Left ventricle myocardium inferior (tissue), 1 donor: Measurements from ENCODE around the gene PTPRC. TPM values are rescaled to one million over a fixed set of nuclear protein-coding genes. Genes with fewer than 3 reads are reported as not detected.

Source experiments
- DNase-seq: peaks from one replicate; pipeline ENCODE4 v3.0.0-alpha.2; 2020
- H3K27ac ChIP-seq: fragments of 200-600 bp; replicated peaks from 2 replicates; pipeline ENCODE4 v1.8.0; 2021
- H3K27me3 ChIP-seq: fragments of 200-600 bp; 2 replicates; pipeline ENCODE4 v1.8.0; 2021; ENCODE audit warnings: low read depth
- H3K36me3 ChIP-seq: fragments of 200-600 bp; 2 replicates; pipeline ENCODE4 v1.8.0; 2021
- H3K4me1 ChIP-seq: fragments of 200-600 bp; 2 replicates; pipeline ENCODE4 v1.8.0; 2021
- H3K4me3 ChIP-seq: fragments of 200-600 bp; 2 replicates; pipeline ENCODE4 v1.8.0; 2021; ENCODE audit warnings: mild to moderate bottlenecking, moderate library complexity
- H3K9me3 ChIP-seq: fragments of 200-600 bp; replicated peaks from 2 replicates; pipeline ENCODE4 v1.8.0; 2021
- intact Hi-C: fragments of 100-400 bp; cut with micrococcal nuclease; formaldehyde crosslinking; loops from one replicate; pipeline ENCODE4 v1.11.0; 2022
- total RNA-seq: library from RNA; stranded (reverse); fragmentation: NEBNext Ultra II Directional; extraction: Animal tissue kit (Norgen Biotek cat#: 25700); gene quantifications from one replicate; pipeline ENCODE4 v1.2.1, GENCODE V29; 2021
- TF ChIP-seq, protein P1 (sequence below): fragments of 200-600 bp; IDR thresholded peaks from 2 replicates; pipeline ENCODE4 v1.8.0; 2021; ENCODE audit warnings: antibody characterized with exemption, mild to moderate bottlenecking, borderline replicate concordance
- donor health status: DM: no; HTN: yes; CAD: no; lungs with severe emphysema.

The PTPRC gene
- total RNA-seq, 1 donor from 2014 or later, result 7.5 TPM

DNA sequence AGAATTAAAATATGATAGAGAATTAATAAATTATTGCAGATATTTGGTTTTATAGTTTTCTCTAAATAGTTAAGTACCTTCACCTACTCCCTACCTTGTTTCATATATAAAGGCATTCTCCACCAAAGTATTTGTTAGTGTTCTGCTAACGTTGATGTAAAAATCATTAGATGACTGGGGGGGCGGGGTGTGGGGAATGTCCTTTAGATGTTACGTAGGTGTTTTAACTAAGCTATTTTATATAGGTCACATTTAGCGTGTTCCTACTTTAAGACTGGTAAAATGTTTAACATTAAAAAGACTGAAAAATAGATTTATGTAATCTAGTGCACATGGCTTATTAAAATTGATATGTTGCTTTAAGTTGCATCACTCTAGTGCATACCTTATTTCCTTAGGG lies 48.6 kb downstream of the PTPRC start:
- Histone ChIP-seq H3K4me1 (no peaks in the 10 kb centered on the region), H3K9me3 (no peaks in the 10 kb centered on the region), H3K27me3 (no peaks in the 10 kb centered on the region), H3K36me3 (no peaks in the 10 kb centered on the region), H3K4me3 (no peak overlapping the region), H3K27ac (no peak overlapping the region)
- intact Hi-C loops, result no loop called here
- TF ChIP-seq, protein P1, sequence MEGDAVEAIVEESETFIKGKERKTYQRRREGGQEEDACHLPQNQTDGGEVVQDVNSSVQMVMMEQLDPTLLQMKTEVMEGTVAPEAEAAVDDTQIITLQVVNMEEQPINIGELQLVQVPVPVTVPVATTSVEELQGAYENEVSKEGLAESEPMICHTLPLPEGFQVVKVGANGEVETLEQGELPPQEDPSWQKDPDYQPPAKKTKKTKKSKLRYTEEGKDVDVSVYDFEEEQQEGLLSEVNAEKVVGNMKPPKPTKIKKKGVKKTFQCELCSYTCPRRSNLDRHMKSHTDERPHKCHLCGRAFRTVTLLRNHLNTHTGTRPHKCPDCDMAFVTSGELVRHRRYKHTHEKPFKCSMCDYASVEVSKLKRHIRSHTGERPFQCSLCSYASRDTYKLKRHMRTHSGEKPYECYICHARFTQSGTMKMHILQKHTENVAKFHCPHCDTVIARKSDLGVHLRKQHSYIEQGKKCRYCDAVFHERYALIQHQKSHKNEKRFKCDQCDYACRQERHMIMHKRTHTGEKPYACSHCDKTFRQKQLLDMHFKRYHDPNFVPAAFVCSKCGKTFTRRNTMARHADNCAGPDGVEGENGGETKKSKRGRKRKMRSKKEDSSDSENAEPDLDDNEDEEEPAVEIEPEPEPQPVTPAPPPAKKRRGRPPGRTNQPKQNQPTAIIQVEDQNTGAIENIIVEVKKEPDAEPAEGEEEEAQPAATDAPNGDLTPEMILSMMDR, result no peak
- no peak for DNase-seq

DNA sequence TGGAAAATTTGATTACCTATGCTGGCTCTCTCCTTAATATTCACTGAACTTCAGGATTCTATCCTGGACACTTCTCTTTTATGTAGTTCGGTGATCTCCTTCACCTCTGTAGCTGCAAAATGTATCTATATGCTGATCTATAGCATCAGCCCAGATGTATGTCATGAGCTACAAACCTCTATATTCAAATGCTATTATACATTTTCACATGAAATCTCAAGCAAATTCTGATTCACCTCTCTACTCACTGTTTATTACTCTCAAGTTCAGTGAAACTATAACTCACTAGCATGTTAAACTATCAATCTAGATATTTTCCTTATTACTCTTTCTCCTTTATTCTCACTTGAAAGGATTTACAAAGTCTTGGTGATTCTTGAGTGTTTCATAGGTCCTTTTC lies 52.2 kb downstream of the PTPRC start:
- Histone ChIP-seq H3K27me3 (no peaks in the 10 kb centered on the region), H3K4me3 (no peak overlapping the region), H3K36me3 (no peaks in the 10 kb centered on the region), H3K27ac (no peak overlapping the region), H3K9me3 (no peaks in the 10 kb centered on the region), H3K4me1 (no peaks in the 10 kb centered on the region)
- intact Hi-C loops, result no loop called here
- TF ChIP-seq, protein P1, result no peak
- no peak for DNase-seq

- TF ChIP-seq, protein P1, result no peak
Observed at GRCh38 chr1:198693321-198693720, 54.5 kb downstream of the PTPRC start.

DNA sequence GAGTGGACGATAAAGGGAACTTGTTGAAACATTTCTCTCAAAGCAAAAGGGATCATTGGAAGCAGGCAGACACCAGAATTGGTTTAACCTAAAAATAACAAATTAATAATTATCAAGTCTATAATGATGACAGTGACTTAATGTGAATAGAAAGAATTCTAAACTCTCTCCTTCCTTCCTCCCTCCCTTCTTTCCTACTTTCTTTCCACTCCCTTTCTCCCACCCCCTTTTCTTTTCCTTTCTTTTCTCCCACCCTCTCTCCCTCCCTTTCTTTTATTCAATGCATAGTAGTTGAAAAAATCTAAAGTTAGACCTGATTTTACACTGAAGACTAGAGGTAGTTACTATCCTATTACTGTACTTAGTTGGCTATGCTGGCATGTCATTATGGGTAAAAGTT lies 55.7 kb downstream of the PTPRC start:
- no peaks in the 10 kb centered on the region for H3K36me3 ChIP-seq
- no peak for DNase-seq
- no peak overlapping the region for H3K4me3 ChIP-seq
- no peaks in the 10 kb centered on the region for H3K4me1 ChIP-seq
- H3K27ac ChIP-seq, result no peak overlapping the region
- TF ChIP-seq, protein P1, result no peak
- intact Hi-C loops, result no loop called here
- H3K27me3 ChIP-seq, result peaks cover 23% of the 10 kb centered on the region
- H3K9me3 ChIP-seq, result no peaks in the 10 kb centered on the region

More at GRCh38 chr1:198693321-198693720, 54.5 kb downstream of the PTPRC start:
- Histone ChIP-seq H3K4me1 (no peaks in the 10 kb centered on the region), H3K4me3 (no peak overlapping the region), H3K27me3 (peaks cover 11% of the 10 kb centered on the region), H3K9me3 (no peaks in the 10 kb centered on the region), H3K36me3 (no peaks in the 10 kb centered on the region), H3K27ac (no peak overlapping the region)
- no peak for DNase-seq
- intact Hi-C loops, result no loop called here

DNA sequence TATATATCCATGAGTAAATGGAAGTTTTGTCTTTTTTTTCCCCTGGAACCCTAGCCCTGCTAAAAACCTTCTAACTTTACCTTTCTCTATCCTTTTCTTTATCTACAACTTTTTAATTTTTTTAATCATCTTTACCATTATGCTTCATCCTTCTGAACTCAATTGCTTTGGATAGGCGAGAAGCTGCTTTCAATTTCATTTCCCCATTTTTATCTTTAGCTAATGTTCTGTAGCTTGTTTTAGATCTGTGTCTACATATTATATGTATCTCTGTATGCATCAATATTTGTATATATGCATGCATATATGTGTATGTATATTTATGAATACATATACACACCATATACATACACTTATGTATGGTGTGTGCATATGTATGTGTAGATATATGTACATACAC lies 57.4 kb downstream of the PTPRC start:
- H3K27ac ChIP-seq, result no peak overlapping the region
- intact Hi-C loops, result no loop called here
- H3K36me3 ChIP-seq, result no peaks in the 10 kb centered on the region
- DNase-seq, result no peak
- no peaks in the 10 kb centered on the region for H3K4me1 ChIP-seq
- no peaks in the 10 kb centered on the region for H3K9me3 ChIP-seq
- H3K27me3 ChIP-seq, result peaks cover 40% of the 10 kb centered on the region
- TF ChIP-seq, protein P1, result no peak
- H3K4me3 ChIP-seq, result no peak overlapping the region
